HG02798 (cell line): Measurements from ENCODE around the gene FOXP4.

Source experiments
- ATAC-seq: cut with Tn5 transposase; IDR thresholded peaks from one replicate; pipeline ENCODE4 v1.9.1; 2021; ENCODE audit warnings: mild to moderate bottlenecking; ENCODE audit not compliant: unreplicated experiment, poor library complexity

The FOXP4 gene

DNA sequence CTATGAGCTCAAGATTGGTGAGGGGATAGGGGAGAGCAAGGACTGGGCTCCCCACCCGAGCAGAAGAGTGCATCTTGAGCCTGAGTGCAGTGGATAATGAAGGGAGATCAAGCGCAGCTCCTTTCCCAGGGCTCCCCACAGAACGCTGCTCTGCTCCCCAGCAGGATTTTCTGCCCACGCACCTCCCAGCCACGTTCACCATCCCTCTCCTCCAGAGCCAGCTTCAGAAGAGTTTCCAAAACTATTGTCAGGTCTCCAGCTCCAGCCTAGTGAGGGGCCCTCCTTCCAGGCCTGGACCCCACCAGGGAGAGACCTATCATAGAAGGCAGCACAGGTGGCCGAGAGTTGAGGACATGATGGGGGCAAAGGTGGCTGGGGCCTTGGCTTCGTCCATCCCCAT lies 34.5 kb downstream of the FOXP4 start:
- no peak for ATAC-seq

DNA sequence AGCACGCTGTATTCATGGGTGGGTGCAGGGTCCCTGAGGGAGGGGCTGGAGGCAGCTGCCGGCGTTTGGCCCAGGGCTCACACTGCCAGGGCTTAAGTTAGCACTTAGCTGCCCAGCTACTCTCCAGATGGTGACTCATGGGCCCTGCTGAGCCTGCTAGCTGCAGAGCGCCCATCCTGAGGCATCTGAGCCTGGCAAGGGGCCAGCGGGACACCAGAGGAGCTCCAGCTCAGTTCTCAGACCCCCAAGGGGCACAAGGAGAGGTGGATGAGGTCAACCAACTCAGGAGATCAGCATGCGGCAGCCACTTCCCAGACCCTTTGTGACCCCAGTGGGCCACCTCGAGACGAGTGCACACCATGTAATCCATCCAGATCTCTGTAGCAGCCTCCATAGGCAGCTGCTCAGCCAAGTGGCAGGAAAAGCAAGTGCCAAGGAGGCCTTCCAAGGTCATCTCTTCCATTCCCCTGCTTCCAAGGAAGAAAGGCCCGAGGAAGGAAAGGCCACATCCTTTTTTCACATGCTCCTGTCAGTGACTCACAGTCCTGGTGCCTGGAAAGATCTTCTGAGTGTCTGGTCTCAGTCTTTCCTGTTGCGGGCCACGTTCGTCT lies 35.3 kb downstream of the FOXP4 start:
- no peak for ATAC-seq

DNA sequence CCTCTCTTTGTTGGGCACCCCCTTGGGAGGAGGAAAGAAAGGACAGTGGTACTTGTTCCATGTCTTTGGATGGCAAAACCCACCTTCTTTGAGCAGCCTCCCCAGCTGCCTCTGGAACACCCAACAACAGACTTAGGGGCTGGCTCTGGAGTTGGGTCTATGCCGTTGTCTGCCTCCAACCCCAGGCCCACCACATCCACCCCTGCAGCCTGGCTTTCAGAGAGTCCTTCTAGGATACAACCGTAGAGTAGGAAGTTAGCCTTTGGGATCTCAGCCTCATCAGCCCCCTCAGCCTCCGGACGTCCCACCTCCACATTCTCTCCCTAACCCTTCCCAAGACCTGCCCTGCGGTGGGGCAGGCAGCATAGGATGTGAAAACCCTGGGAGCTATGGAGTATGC lies 36.4 kb downstream of the FOXP4 start:
- ATAC-seq, result no peak

DNA sequence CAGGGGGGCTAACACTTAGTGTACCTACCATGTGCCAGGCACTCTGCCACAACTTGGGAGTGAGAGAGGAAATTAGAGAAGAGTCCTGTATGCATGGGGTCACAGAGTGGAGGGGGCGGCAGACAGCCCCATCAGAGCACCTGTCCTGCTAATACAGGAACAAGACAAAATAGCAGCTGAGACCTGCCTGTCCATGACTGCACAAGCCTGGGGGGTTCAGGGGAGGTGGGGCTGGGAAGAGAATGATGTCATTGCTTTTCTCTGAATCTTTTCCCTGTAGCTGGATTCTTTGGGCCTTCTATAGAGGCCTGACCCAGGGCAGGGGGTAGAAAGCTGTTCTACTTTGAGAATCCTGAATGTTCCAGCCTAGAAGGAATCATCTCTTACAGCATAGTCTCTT lies 37.4 kb downstream of the FOXP4 start:
- no peak for ATAC-seq

DNA sequence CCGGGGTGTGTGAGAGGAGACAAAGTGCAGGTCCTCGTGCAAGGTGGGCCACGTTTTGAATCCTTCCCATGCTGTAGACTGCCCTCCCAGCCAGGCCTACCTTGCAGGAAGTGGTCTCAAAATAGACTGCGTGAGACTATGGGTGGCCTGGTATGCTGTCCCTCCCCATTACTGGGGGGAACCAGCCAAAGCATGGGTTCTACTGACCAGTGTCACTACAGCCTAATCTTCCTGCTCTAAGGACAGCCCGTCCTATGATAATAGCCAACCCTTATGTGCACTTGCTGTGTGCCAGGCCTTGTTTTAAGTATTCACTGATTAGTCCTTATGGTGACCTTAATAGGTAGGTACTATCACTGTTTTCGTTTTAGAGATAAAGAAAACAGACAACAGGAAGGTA lies 38.0 kb downstream of the FOXP4 start:
- ATAC-seq, result no peak

DNA sequence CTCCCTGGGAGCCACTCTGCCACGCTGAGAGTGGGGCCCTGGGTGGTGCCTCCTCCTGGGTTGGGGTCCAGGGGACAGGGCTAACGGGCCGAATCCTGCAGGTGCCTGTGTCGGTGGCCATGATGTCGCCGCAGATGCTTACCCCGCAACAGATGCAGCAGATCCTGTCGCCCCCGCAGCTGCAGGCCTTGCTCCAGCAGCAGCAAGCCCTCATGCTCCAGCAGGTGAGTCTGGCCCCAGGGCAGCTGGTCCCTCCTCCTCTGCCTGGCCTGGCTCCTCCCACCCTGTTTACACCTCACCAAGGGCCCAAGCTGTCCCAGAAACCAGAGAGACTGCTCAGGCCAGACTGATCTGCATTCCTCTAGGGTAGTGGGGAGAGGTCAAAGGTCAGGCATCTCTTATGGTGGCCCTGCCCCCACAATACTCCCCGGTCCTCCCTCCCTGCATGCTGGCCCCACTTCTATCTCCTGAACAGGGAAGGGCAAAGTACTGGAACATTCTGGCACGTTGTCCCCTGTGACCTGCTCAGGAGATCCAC lies 38.6 kb downstream of the FOXP4 start:
- ATAC-seq, result no peak

DNA sequence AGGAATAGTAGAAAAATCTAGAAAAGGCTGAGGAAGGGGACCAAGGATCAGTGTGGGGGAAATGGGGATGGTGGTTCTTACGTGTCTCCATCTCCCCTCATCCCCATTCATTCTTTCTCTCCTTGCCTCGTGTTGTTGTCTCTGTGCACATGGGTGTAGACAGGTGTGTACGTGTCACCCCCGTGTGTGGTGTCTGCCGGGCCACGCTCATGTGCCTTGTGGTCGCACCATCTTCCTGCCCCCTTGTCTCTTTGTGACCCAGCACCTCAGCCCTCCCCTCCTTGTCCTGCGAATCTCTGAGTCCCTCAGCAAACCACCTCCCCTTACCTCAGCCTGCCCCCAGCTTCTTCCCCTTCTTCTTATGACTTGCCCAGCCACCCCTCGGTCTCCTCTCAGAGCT lies 39.4 kb downstream of the FOXP4 start:
- ATAC-seq, result no peak

DNA sequence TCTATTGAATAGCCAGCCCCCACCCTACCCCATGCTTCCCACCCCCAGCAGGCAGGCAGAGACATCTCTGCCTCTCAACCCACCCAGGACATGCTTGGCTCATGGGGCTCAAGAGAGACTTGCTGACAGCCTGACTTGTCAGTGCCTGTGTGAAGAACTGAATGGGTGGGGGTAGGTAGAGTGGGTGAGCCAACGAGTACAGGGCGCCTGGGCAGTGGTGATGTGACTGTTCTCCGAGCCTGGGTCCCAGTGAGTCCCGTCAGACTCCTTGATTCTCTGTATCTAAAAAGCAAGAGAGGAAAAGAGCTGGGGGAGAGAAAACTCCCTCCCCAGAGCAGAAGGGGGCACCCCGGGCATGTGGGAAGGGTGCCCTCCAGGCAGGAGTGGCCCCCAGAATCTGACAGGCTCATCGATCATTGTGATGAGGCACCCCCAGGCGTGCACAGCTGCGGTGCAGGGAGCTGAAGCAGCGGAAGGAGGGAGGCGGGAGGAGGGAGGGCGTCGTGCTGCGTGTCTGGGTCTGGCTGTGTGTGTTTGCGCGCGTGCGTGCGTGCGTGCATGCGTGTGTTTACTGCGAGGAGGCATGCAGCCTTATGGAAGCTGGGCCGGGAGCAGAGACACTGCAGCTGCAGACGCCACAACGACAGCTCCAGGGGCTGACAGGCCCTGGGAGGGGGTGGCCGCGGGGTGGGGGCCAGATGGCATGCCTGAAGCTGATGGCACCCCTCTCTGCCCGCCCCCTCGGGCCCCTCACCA lies 40.2 kb downstream of the FOXP4 start:
- ATAC-seq, result no peak

DNA sequence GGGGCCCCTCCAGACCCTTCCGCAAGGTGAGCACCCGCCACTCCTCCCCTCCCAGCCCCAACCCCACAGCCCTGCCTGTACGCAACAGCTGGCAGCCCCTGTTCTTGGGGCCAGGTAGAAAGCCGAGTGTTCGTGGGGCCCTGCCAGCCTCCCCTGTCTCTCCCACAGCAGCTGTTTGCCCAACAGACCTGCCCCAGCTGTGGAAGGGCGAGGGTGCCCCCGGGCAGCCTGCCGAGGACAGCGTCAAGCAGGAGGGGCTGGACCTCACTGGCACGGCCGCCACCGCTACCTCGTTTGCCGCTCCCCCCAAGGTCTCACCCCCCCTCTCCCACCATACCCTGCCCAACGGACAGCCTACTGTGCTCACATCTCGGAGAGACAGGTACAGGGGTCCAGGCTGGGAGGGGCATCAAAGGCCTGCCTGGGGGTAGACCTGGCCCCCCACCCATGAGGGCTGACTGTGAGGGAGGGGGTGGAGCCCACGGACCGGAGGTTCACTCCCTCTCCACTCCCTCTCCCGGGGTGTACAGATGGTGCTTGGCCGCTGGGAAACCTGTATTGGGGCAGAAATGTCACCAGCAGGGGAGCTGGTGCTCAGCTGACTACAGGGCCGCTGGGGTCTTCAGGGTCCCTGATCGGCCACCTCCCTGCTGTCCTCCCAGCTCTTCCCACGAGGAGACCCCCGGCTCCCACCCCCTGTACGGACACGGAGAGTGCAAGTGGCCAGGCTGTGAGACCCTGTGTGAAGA lies 41.1 kb downstream of the FOXP4 start:
- no peak for ATAC-seq

DNA sequence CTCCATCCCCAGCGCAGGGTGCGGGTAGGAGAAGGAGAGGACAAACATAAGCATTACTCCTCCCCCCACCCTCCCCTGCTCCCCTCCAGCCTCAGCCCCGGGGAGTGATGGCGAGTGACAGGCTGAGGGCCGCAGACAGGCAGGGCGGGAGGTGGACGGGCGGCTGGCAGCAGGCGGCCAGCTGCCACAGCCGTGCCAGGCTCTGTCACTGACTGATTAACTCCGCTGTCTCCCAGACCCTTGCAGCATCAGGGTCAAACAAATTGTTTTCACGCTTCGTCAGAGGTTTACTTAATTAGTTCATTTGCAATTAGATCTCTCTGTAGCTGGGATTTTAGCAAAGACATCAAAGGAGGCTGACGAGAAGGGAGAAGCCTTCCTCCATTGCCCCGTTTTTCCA lies 41.9 kb downstream of the FOXP4 start:
- ATAC-seq, result no peak

DNA sequence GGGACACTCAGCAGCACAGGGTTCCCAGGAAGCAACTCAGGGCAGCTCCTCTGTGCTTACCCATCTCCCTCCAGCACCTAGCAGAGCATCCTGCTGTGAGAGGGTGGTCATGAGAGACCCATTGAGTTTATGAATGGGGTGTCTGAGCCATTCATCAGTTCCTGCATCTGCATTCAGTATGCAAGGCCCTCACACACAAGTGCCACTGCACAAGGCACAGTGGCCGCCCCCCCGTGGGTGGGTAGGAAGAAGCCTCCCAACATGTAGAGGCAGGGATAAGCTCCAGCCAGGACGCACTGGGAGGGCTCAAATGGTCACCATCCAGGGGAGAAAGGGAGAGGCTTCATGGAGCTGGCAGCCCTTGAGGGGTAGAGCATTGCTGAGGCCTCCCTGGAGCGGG lies 43.0 kb downstream of the FOXP4 start:
- ATAC-seq, result no peak

DNA sequence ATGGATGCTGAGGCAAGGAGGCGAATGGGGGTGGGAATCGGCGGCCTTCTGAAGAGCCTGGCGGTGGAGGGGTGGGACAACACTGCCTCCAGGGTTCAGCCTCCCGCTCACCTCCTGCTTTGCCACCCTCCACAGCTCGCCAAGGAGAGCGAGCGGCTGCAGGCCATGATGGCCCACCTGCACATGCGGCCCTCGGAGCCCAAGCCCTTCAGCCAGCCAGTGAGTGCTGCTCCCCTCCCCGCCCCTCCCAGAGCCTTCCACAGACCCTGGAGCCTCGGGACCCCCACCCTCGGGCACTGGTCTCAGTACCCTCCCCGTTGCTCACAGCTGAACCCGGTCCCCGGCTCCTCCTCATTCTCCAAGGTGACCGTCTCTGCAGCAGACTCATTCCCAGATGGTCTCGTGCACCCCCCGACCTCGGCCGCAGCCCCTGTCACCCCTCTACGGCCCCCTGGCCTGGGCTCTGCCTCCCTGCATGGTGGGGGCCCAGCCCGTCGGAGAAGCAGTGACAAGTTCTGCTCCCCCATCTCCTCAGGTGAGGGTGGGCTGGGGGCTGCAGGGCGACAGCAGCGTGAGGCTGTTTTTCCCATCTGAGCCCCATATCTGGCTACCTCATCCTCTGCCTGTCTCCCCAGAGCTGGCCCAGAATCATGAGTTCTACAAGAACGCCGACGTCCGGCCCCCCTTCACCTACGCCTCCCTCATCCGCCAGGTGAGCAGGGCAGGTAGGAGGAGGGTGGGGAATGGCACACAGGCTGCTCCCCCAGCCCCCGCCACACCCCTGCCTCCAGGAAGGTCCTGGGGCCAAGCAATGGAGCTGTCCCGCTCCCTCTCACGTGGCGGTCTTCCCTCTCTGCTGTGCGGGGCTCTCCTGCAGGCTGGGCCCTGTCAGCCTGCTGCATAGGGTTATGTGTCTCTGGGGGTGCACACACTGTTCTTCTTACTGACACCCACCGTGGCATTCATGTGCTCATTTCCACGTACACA lies 43.7 kb downstream of the FOXP4 start:
- no peak for ATAC-seq

DNA sequence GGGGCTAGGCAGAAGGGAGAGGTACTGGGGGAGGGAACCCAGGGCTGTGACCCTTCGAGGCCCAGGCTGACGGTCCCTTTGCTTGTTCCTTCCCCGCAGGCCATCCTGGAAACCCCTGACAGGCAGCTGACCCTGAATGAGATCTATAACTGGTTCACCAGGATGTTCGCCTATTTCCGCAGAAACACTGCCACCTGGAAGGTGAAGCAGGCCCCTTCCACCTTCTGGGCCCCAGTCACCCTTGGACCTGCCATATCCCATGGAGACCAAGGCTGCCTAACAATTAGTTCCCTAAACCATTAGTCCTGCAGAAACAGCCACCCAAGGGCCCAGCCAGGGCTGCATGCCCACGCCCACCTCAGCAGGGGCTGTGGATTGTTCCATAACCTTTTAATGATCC lies 44.9 kb downstream of the FOXP4 start:
- ATAC-seq, result no peak

DNA sequence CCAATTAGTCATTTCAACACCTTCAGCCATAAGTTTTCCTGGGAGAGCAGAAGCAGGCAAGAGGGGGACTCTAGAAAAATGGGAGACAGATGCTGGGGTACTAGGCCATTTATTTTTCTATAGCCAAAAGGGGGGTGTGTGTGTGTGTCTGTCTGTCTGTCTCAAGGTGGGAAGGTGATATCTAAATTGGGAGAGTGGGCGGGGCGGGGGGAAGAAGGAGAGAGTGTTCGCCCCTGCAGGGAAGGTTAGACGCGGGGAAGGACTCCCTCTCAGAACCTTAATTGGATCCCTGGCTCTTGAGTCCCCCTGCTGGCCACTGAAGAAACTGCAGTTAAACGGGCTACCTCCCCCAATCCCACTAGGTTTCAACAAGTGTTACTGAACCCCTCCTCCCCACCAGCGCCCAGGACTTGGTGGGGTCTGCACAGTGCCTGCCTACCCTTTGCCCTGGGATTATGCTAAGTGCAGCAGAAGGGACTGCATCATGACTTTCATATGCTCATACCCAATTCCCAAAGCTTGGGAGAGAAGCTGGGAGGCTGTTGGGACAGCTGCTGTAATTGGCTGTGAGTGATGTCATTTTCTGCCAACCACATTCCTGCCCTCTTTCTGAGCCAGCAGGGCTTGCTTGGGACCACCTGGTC lies 45.8 kb downstream of the FOXP4 start:
- no peak for ATAC-seq

DNA sequence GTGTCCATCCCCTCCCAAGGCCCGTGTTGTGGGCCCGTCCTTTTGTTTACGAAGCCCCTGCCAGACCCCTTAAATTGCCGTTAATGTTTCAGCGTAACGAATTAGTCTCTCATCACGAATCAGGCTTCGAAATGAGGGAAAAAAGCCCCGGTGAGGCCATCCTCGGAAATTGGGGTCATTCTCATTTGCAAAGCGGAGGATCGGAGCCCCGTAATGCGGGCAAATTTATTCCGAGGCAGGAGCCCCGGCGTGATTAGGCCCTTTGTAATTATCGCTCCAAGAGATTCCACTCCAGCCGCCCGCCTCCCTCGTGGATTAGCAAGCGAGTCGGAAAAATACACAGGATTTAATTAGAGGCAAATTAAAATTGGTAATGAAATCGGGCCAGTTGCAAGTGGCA lies 47.2 kb downstream of the FOXP4 start:
- no peak for ATAC-seq

DNA sequence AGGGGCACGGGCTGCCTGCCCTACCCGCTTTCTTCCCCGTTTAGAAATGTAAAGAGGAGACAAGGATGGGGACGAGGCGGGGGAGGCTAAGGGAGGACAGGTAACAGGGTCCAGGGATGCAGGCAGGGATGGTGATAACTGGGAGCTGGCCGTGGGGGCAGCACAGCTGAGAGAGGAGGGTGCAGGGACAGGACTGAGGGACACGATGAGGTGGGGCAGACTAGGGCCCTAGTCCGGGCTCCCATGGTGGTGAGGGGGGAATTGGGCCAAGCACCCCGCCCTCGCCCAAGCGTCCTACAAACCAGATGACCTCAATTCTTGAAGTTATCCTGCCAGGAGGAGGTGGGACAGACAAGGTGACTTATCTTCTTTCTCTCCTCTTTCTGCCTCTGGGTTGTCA lies 47.7 kb downstream of the FOXP4 start:
- ATAC-seq, result no peak

DNA sequence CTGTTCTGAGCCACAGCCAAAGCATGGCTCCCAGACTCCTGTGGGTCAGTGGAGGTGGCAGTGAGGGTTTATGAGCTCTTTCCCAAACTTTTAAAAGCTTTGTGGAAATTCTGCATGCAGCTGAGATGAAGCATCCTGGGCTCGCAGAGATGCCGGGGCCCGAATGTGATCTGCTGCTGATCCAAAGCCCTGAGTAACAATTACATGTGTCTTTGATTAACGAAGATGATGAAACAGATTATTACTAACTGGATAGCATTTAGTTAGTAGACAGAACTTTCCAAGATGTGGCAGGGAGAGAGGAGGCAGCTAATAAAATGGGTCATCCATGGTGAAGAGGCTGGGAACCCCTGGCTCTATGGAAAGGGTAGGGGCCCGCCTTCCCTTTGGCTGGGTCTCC lies 48.1 kb downstream of the FOXP4 start:
- no peak for ATAC-seq

DNA sequence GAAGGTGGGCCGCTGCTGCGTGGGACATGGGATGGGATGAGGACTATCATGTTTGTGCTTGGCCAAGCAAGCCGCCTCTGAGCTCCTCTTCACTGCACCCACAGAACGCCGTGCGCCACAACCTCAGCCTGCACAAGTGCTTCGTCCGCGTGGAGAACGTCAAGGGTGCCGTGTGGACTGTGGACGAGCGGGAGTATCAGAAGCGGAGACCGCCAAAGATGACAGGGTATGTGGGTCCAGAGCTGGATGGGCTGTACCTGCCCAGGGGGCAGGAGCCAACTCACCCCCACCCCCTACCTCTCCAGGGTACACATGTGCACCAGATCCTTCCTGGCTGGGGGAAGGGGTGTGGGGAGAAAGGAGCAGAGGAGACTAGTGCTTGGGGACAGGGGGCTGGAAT lies 48.6 kb downstream of the FOXP4 start:
- ATAC-seq, result no peak

DNA sequence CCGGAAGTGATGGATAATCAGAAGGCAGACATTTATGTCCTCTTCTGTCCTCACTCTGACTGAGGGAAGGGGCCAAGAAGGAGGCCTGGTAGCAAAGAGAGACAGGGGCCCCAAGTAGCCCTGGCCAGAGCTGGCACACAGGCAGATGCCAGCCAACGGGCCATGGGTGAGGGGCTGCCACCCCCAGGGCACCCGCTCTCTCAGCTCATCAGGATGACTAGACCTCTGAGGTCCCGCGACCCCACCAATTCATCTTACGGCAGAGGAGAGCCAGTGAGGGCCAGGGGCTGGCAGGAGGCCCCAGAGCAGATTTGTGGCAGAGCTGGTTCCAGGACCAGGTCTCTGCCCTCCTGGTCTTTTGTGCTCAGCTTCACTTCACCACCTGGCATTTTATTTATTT lies 49.0 kb downstream of the FOXP4 start:
- no peak for ATAC-seq
